H9 (cell line): Measurements from ENCODE around the gene SMNDC1. TPM values are rescaled to one million over a fixed set of nuclear protein-coding genes. Genes with fewer than 3 reads are reported as not detected.

ENCODE experiments used
- DNase-seq: peaks from one replicate; pipeline ENCODE4 v3.0.0-alpha.2; 2017
- H2AFZ ChIP-seq: one replicate; pipeline ENCODE4 v1.6.1; 2013; ENCODE audit warnings: mild to moderate bottlenecking, low read length, control low read depth, moderate library complexity
- H2AK5ac ChIP-seq: 2 replicates; pipeline ENCODE4 v1.6.1; 2013; ENCODE audit warnings: low read length, control low read depth, mixed read lengths; ENCODE audit not compliant: insufficient read length
- H2BK120ac ChIP-seq: one replicate; pipeline ENCODE4 v1.6.1; 2013; ENCODE audit warnings: low read depth, mild to moderate bottlenecking, low read length, control low read depth, inconsistent platforms; ENCODE audit not compliant: poor library complexity, severe bottlenecking
- H2BK12ac ChIP-seq: 2 replicates; pipeline ENCODE4 v1.6.1; 2013; ENCODE audit warnings: low read length, control low read depth, mixed read lengths, low read depth; ENCODE audit not compliant: insufficient read length
- H2BK15ac ChIP-seq: 2 replicates; pipeline ENCODE4 v1.6.1; 2013; ENCODE audit warnings: low read depth, low read length, control low read depth
- H2BK20ac ChIP-seq: one replicate; pipeline ENCODE4 v1.6.1; 2013; ENCODE audit warnings: low read depth, mild to moderate bottlenecking, low read length, control low read depth, inconsistent platforms; ENCODE audit not compliant: poor library complexity, severe bottlenecking
- H2BK5ac ChIP-seq: 2 replicates; pipeline ENCODE4 v1.6.1; 2013; ENCODE audit warnings: low read length, control low read depth, mixed read lengths; ENCODE audit not compliant: insufficient read length
- H3K14ac ChIP-seq: 2 replicates; pipeline ENCODE4 v1.6.1; 2013; ENCODE audit warnings: low read length, control low read depth; ENCODE audit not compliant: insufficient read depth
- H3K18ac ChIP-seq: 2 replicates; pipeline ENCODE4 v1.6.1; 2013; ENCODE audit warnings: low read depth, mild to moderate bottlenecking, mixed read lengths, low read length, control low read depth; ENCODE audit not compliant: insufficient read length
- H3K23ac ChIP-seq: 2 replicates; pipeline ENCODE4 v1.6.1; 2013; ENCODE audit warnings: low read length, control low read depth, mixed read lengths, low read depth; ENCODE audit not compliant: insufficient read length
- H3K23me2 ChIP-seq: 2 replicates; pipeline ENCODE4 v1.6.1; 2013; ENCODE audit warnings: low read depth, mild to moderate bottlenecking, mixed read lengths, low read length, control low read depth; ENCODE audit not compliant: insufficient read length, poor library complexity, severe bottlenecking
- H3K27ac ChIP-seq: 2 replicates; pipeline ENCODE4 v1.5.1; 2013; ENCODE audit warnings: low read length, control low read depth, mixed read lengths, low read depth; ENCODE audit not compliant: insufficient read length
- H3K27me3 ChIP-seq: 2 replicates; pipeline ENCODE4 v1.6.1; 2013; ENCODE audit warnings: low read length, control low read depth, inconsistent platforms; ENCODE audit not compliant: insufficient read depth
- H3K4ac ChIP-seq: 2 replicates; pipeline ENCODE4 v1.6.1; 2013; ENCODE audit warnings: low read depth, mild to moderate bottlenecking, control low read depth, inconsistent platforms, low read length, moderate library complexity
- H3K4me1 ChIP-seq: 2 replicates; pipeline ENCODE4 v1.6.1; 2013; ENCODE audit warnings: low read length, control low read depth, inconsistent platforms; ENCODE audit not compliant: insufficient read depth
- H3K4me2 ChIP-seq: 2 replicates; pipeline ENCODE4 v1.6.1; 2013; ENCODE audit warnings: low read length, control low read depth, mixed read lengths; ENCODE audit not compliant: insufficient read length, insufficient read depth
- H3K56ac ChIP-seq: 2 replicates; pipeline ENCODE4 v1.6.1; 2013; ENCODE audit warnings: low read depth, mild to moderate bottlenecking, mixed read lengths, low read length, control low read depth; ENCODE audit not compliant: insufficient read length
- H3K79me1 ChIP-seq: 2 replicates; pipeline ENCODE4 v1.6.1; 2013; ENCODE audit warnings: low read depth, mild to moderate bottlenecking, moderate library complexity, low read length, control low read depth, inconsistent platforms; ENCODE audit not compliant: insufficient read depth, poor library complexity, severe bottlenecking
- H3K79me2 ChIP-seq: 2 replicates; pipeline ENCODE4 v1.6.1; 2013; ENCODE audit warnings: low read length, control low read depth, inconsistent platforms; ENCODE audit not compliant: insufficient read depth
- H3K9ac ChIP-seq: 2 replicates; pipeline ENCODE4 v1.6.1; 2013; ENCODE audit warnings: low read length, control low read depth, mixed read lengths; ENCODE audit not compliant: insufficient read length; ENCODE audit errors: extremely low read depth
- H3K9me3 ChIP-seq: one replicate; pipeline ENCODE4 v1.6.1; 2013; ENCODE audit warnings: low read depth, low read length, inconsistent platforms; ENCODE audit not compliant: control insufficient read depth
- H3T11ph ChIP-seq: one replicate; pipeline ENCODE4 v1.6.1; 2013; ENCODE audit warnings: mild to moderate bottlenecking, low read length, control low read depth, inconsistent platforms
- H4K20me1 ChIP-seq: one replicate; pipeline ENCODE4 v1.6.1; 2013; ENCODE audit not compliant: control insufficient read depth, insufficient read length, insufficient read depth
- H4K5ac ChIP-seq: 2 replicates; pipeline ENCODE4 v1.6.1; 2013; ENCODE audit warnings: low read depth, mild to moderate bottlenecking, mixed read lengths, low read length, control low read depth; ENCODE audit not compliant: insufficient read length
- H4K8ac ChIP-seq: replicated peaks from 2 replicates; pipeline ENCODE4 v1.6.1; 2013; ENCODE audit warnings: low read length, control low read depth, mixed read lengths, low read depth; ENCODE audit not compliant: insufficient read length
- H4K91ac ChIP-seq: 2 replicates; pipeline ENCODE4 v1.6.1; 2013; ENCODE audit warnings: low read depth, mild to moderate bottlenecking, moderate library complexity, mixed read lengths, low read length, control low read depth; ENCODE audit not compliant: insufficient read length
- H3K27ac Mint-ChIP-seq, 3 experiments: 2 replicates in 2 of 3; 3 replicates in 1 of 3; pipeline ENCODE4 v1.8.0; 2020 to 2021; ENCODE audit warnings: mixed read lengths in 3 of 3, mild to moderate bottlenecking in 1 of 3, moderate library complexity in 1 of 3
- H3K27me3 Mint-ChIP-seq: 2 replicates; pipeline ENCODE4 v1.8.0; 2021; ENCODE audit warnings: low read depth, mild to moderate bottlenecking, moderate library complexity, mixed read lengths
- H3K36me3 Mint-ChIP-seq, 3 experiments: 2 replicates in 2 of 3; 3 replicates in 1 of 3; pipeline ENCODE4 v1.8.0; 2020 to 2021; ENCODE audit warnings: low read depth in 3 of 3, mixed read lengths in 3 of 3; ENCODE audit not compliant: insufficient read depth in 1 of 3
- H3K4me1 Mint-ChIP-seq, 2 experiments: 2 replicates each; pipeline ENCODE4 v1.8.0; 2020; ENCODE audit warnings: mixed read lengths in 2 of 2
- H3K4me3 Mint-ChIP-seq, 2 experiments: 2 replicates in 1 of 2; 3 replicates in 1 of 2; pipeline ENCODE4 v1.8.0; 2020 to 2021; ENCODE audit warnings: mild to moderate bottlenecking in 2 of 2, mixed read lengths in 2 of 2, moderate library complexity in 1 of 2
- H3K9me3 Mint-ChIP-seq, 2 experiments: 2 replicates in 1 of 2; 3 replicates in 1 of 2; pipeline ENCODE4 v1.8.0; 2020; ENCODE audit warnings: mild to moderate bottlenecking in 2 of 2, mixed read lengths in 2 of 2, moderate library complexity in 1 of 2
- WGBS: extraction: QIAGEN DNeasy Blood & Tissue Kit; methylation state at CpG from one replicate; pipeline ENCODE4 v1.1.7; 2013; ENCODE audit warnings: missing lambda C conversion rate, low lambda C conversion rate, mixed read lengths; ENCODE audit not compliant: insufficient read length; ENCODE audit errors: extremely low coverage; 5-methylcytosine and 5-hydroxymethylcytosine counted together
- total RNA-seq: library from RNA; stranded (reverse); gene quantifications from 2 replicates; pipeline ENCODE4 v1.2.1, GENCODE V29; 2021
- TF ChIP-seq, protein P1 (sequence below): fragments of 200-600 bp; sonication (generic); conservative IDR thresholded peaks from 3 replicates; pipeline ENCODE4 v1.8.0; 2021; ENCODE audit warnings: antibody characterized with exemption, mild to moderate bottlenecking

Gene SMNDC1
- total RNA-seq, 1 experiment from 2014 or later = 55.7 TPM

GRCh38 chr10:110267276-110267675 lies 37.4 kb downstream of the SMNDC1 start:
- Histone ChIP-seq H3K27ac (no peak overlapping the region), H3K79me2 (no peaks in the 10 kb centered on the region), H2BK20ac (no peak overlapping the region), H3K4ac (no peak overlapping the region), H3K14ac (no peak overlapping the region), H3K9ac (no peak overlapping the region), H4K5ac (no peak overlapping the region), H2AFZ (no peak overlapping the region), H3K27me3 (no peaks in the 10 kb centered on the region), H4K91ac (no peak overlapping the region), H4K8ac (no peak overlapping the region), H3K9me3 (no peaks in the 10 kb centered on the region), H3K23ac (no peak overlapping the region), H3K23me2 (no peaks in the 10 kb centered on the region), H2BK15ac (no peak overlapping the region), H3T11ph (no peak overlapping the region), H3K4me2 (no peak overlapping the region), H2BK12ac (no peak overlapping the region), H2AK5ac (no peak overlapping the region), H2BK120ac (no peak overlapping the region), H3K56ac (no peak overlapping the region), H4K20me1 (no peaks in the 10 kb centered on the region), H3K18ac (no peak overlapping the region), H2BK5ac (no peak overlapping the region), H3K4me1 (no peaks in the 10 kb centered on the region), H3K79me1 (no peaks in the 10 kb centered on the region)
- no peak overlapping the region for H3K27ac Mint-ChIP-seq
- DNase-seq = no peak
- no peaks in the 10 kb centered on the region for H3K36me3 Mint-ChIP-seq
- H3K4me3 Mint-ChIP-seq = no peak overlapping the region
- no CpG with 5 or more reads among the region's 1 CpG for WGBS
- H3K27me3 Mint-ChIP-seq = no peaks in the 10 kb centered on the region; the same call in 1 of the 2 replicates
- no peaks in the 10 kb centered on the region for H3K9me3 Mint-ChIP-seq
- TF ChIP-seq, protein P1, sequence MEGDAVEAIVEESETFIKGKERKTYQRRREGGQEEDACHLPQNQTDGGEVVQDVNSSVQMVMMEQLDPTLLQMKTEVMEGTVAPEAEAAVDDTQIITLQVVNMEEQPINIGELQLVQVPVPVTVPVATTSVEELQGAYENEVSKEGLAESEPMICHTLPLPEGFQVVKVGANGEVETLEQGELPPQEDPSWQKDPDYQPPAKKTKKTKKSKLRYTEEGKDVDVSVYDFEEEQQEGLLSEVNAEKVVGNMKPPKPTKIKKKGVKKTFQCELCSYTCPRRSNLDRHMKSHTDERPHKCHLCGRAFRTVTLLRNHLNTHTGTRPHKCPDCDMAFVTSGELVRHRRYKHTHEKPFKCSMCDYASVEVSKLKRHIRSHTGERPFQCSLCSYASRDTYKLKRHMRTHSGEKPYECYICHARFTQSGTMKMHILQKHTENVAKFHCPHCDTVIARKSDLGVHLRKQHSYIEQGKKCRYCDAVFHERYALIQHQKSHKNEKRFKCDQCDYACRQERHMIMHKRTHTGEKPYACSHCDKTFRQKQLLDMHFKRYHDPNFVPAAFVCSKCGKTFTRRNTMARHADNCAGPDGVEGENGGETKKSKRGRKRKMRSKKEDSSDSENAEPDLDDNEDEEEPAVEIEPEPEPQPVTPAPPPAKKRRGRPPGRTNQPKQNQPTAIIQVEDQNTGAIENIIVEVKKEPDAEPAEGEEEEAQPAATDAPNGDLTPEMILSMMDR = no peak
- H3K4me1 Mint-ChIP-seq = no peaks in the 10 kb centered on the region
